SK-N-SH (cell line): ENCODE measurements around the gene ACIN1.

ENCODE experiments used
- EP300 ChIP-seq, 2 experiments: IDR thresholded peaks; 2 replicates each; pipeline versions ENCODE4 v1.4.0 to v1.6.1; 2012; ENCODE audit warnings: borderline replicate concordance in 1 of 2, low read depth in 1 of 2, low read length in 1 of 2
- RAD21 ChIP-seq: IDR thresholded peaks from 2 replicates; pipeline ENCODE4 v1.6.1; 2012; ENCODE audit warnings: mild to moderate bottlenecking, low read length
- RCOR1 ChIP-seq: fragments of 150-350 bp; IDR thresholded peaks from 2 replicates; pipeline ENCODE4 v1.6.1; 2017; ENCODE audit warnings: antibody characterized with exemption, low read length
- RFX5 ChIP-seq: IDR thresholded peaks from 2 replicates; pipeline ENCODE4 v1.6.1; 2012; ENCODE audit warnings: mild to moderate bottlenecking, improper control_type of control experiment, low read length
- RXRA ChIP-seq: IDR thresholded peaks from 2 replicates; pipeline ENCODE4 v1.4.0; 2012; ENCODE audit warnings: low read depth, mild to moderate bottlenecking, borderline replicate concordance
- TEAD4 ChIP-seq: IDR thresholded peaks from 2 replicates; pipeline ENCODE4 v1.4.0; 2012; ENCODE audit warnings: mild to moderate bottlenecking, borderline replicate concordance; ENCODE audit not compliant: insufficient read depth
- TF ChIP-seq, protein P1 (sequence below): fragments of 200-600 bp; sonication (generic); IDR thresholded peaks from 2 replicates; pipeline ENCODE4 v1.6.1; 2017; ENCODE audit warnings: antibody characterized with exemption, mild to moderate bottlenecking, moderate library complexity

DNA sequence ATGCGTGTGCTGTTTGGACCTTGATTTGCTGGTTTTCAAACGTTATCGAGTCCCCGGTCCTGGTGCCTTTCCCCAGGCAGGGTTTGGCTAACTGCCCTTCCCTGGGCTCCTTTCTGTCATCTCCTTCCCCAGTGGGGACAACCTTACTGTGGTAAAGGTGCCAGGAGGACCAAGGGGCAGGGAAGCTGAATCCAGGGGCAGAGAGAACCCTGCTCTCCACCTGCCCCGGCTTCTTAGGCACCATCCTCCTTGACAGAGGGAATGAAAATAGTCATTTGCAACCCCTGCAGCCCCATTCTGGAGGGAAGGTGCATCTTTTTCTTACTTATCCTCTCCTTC lies 19.2 kb upstream of the ACIN1 start:
- TF ChIP-seq RCOR1 (no peak), RAD21 (no peak), RFX5 (no peak), RXRA (no peak), TEAD4 (no peak), EP300 (IDR thresholded peaks at IDR 0.05; ENCODE audit: borderline replicate concordance in 1 of 2, low read depth in 1 of 2, low read length in 1 of 2) (no peak)
- TF ChIP-seq, protein P1, sequence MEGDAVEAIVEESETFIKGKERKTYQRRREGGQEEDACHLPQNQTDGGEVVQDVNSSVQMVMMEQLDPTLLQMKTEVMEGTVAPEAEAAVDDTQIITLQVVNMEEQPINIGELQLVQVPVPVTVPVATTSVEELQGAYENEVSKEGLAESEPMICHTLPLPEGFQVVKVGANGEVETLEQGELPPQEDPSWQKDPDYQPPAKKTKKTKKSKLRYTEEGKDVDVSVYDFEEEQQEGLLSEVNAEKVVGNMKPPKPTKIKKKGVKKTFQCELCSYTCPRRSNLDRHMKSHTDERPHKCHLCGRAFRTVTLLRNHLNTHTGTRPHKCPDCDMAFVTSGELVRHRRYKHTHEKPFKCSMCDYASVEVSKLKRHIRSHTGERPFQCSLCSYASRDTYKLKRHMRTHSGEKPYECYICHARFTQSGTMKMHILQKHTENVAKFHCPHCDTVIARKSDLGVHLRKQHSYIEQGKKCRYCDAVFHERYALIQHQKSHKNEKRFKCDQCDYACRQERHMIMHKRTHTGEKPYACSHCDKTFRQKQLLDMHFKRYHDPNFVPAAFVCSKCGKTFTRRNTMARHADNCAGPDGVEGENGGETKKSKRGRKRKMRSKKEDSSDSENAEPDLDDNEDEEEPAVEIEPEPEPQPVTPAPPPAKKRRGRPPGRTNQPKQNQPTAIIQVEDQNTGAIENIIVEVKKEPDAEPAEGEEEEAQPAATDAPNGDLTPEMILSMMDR, result no peak
